ENCODE results near the gene APOBEC2.
A peak's percentile ranks its signal among the peaks of the same experiment; 100 is the strongest.
"Not testable (repeated sequence)": the region's sequence is repeated elsewhere in the genome, so short reads cannot be mapped to it uniquely, and the experiment has no call there.

The APOBEC2 gene

DNA sequence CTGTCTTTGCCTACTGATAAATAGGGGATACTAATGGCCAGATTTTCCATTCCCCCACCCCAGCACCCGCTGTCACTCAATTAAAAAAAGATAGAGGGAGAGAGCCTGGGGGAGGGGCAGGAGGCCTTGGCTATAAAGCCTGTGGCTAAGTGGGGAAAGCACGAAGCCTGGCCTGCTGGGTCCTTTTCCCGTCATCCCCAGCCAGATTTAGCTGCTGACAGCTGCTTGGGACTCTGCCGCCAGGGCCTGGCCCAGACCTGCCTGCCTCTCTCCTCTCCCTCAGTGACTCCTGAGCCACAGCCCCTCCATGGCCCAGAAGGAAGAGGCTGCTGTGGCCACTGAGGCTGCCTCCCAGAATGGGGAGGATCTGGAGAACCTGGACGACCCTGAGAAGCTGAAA is at the start of gene APOBEC2:
Gene APOBEC2, plus strand, starts transcription at position 162 of the 400 bp plus-strand sequence. Its CDS starts 146 bp downstream, at position 308.
- Mint-ChIP-seq H3K4me3 (peak within 1 kb of the TSS in 1 of 2 donors; percentile 7), H3K27ac (peak within 1 kb of the TSS; percentile 88), H3K27me3 (no peaks in the 10 kb centered on the region), H3K36me3 (peaks cover 27 to 47% of the 10 kb centered on the region in 2 donors), H3K9me3 (peaks cover 0 to 3% of the 10 kb centered on the region in 2 donors), H3K4me1 (peaks cover 18 to 23% of the 10 kb centered on the region in 2 donors)
- ATAC-seq (replicated peaks) (no peak), DNase-seq (no peak)

DNA sequence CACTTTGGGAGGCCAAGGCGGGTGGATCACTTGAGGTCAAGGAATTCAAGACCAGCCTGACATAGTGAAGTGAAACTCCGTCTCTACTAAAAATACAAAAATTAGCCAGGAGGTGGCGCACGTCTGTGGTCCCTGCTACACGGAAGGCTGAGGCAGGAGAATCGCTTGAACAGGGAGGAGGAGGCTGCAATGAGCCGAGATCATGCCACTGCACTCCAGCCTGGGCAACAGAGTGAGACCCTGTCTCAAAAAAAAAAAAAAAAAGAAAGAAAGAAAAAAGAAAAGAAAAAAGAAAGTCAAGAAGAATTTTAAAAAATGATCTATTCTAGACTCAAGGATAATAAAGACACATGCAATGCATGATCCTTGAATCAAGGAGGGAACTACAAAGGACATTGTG is 46.8 kb upstream of the APOBEC2 start:
- ATAC-seq (replicated peaks) = peak; percentile 79 to 89

DNA sequence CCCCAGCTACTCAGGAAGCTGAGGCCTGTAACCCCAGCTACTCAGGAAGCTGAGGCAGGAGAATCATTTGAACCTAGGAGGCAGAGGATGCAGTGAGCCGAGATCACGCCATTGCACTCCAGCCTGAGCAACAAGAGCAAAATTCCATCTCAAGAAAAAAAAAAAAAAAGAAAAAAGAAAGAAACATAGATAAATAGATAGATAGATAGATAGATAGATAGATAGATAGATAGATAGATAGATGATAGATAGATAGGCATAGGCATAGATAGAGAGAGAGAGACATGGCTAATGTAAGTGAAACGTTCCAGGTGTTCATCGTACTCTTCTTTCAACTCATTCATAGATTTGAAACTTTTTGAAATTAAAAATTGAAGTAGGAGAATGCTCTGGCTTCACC is 46.0 kb upstream of the APOBEC2 start:
- not testable (repeated sequence) for DNase-seq; H3K36me3 Mint-ChIP-seq; H3K9me3 Mint-ChIP-seq; ATAC-seq (replicated peaks); H3K4me1 Mint-ChIP-seq; H3K27ac Mint-ChIP-seq; H3K4me3 Mint-ChIP-seq
- peaks cover 16 to 23% of the 10 kb centered on the region in 2 donors for H3K27me3 Mint-ChIP-seq

More for the DNA sequence above, 46.8 kb upstream of the APOBEC2 start:
- not testable (repeated sequence) for H3K36me3 Mint-ChIP-seq, H3K9me3 Mint-ChIP-seq, H3K4me3 Mint-ChIP-seq, H3K4me1 Mint-ChIP-seq, H3K27ac Mint-ChIP-seq
- DNase-seq = peak; percentile 39
- H3K27me3 Mint-ChIP-seq = peaks cover 16 to 23% of the 10 kb centered on the region in 2 donors

DNA sequence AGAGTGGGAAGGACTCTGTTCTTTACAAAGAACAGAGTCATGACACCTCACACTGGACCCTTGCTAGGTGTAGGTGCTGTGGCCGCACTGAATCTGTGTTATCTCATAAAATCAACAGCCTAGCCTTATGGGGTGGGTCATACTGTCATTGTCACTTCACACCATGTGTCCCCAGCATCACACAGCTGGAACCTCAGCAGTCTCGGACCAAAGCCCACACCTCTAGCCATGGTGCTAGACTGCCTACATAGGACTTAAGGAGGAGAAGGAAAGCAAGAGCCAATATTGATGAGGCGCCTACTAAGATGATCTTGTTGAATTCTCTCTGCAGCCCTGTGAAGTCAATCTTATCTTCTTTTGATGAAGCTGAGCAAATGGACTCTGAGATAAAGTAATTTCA is 45.0 kb upstream of the APOBEC2 start:
- no peaks in the 10 kb centered on the region for H3K9me3 Mint-ChIP-seq
- peaks cover 13 to 18% of the 10 kb centered on the region in 2 donors for H3K27me3 Mint-ChIP-seq
- DNase-seq (no peak), ATAC-seq (replicated peaks) (no peak)
- H3K4me1 Mint-ChIP-seq = no peaks in the 10 kb centered on the region
- no peaks in the 10 kb centered on the region for H3K36me3 Mint-ChIP-seq
- H3K27ac Mint-ChIP-seq = no peak overlapping the region
- H3K4me3 Mint-ChIP-seq = no peak overlapping the region

DNA sequence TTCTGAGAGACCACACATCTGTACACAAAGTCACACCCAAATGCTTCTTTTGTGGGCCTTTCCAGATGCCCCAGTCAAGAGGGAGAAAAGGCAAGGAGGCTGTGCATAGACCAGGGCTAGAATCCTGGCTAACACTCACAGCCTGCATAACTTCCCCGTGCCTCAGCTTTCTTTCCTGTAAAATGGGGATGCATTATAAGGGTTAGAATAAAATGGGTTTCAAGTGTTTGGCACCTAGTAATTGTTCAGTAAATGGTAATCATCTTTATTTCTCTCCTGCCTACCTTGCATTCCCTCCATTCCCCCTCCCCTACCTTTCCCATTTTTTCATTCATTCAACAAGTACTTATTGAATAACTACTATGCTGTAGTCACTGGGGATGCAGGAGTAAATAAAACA is 43.3 kb upstream of the APOBEC2 start:
- H3K4me1 Mint-ChIP-seq = no peaks in the 10 kb centered on the region
- H3K9me3 Mint-ChIP-seq = no peaks in the 10 kb centered on the region
- ATAC-seq (replicated peaks) (no peak), DNase-seq (no peak)
- peaks cover under 1 to 5% of the 10 kb centered on the region in 2 donors for H3K27me3 Mint-ChIP-seq
- no peaks in the 10 kb centered on the region for H3K36me3 Mint-ChIP-seq
- H3K27ac Mint-ChIP-seq = no peak overlapping the region
- no peak overlapping the region for H3K4me3 Mint-ChIP-seq

DNA sequence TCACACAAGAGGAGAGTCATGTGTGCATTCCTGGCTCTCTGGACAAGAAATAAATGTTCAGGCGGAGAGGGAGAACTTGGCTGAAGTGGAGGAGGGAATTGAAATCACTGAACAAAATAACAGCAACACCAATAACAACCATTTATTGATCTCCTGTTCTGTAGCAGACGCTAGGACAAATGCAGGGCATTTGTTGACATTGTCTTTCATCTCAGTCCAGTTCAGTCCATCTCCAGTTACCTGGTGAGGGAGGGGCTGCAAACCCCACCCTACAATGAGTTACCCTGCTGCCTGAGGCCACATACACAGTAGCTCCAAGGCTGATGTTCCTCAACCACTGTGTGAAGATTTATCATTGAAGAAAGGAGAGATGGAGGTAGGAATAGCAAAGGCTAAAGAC is 41.3 kb upstream of the APOBEC2 start:
- Mint-ChIP-seq H3K36me3 (no peaks in the 10 kb centered on the region), H3K27me3 (peaks cover 0 to 4% of the 10 kb centered on the region in 2 donors), H3K27ac (no peak overlapping the region)

DNA sequence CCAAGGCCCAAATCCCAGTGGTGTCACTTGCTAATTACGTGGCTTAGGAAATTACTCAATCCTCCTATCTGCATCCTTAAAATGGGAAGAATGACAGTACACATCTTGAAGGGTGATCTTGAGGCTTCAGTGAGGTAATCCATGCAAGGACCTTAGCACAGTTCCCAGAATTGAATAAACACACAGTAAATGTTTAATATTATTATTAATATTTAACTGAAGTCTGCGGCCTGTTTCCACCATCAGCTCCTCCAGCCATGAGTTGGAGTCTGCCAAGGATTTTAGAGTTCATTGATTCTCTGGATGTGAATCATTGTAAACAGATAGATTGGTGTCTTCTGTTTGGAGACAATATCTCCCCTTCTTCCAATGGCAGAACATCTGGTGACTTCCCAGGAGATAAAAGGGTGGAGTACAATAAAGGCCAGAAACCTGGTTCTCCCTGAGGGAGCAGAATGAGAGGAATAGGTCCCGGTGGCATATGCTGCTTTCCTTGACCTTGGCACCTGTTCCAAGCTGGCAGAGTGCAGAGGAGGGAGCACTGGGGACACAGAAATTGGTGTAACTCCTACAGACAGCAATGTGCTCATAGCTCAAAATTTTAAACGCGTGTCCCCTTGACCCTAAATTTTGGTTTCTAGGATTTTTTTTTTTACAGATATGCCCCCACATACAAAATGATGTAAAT is 39.4 kb upstream of the APOBEC2 start:
- Mint-ChIP-seq H3K4me1 (no peaks in the 10 kb centered on the region), H3K9me3 (peaks cover 0 to 2% of the 10 kb centered on the region in 2 donors), H3K27me3 (peaks cover 0 to 8% of the 10 kb centered on the region in 2 donors), H3K4me3 (no peak overlapping the region), H3K27ac (no peak overlapping the region), H3K36me3 (peaks cover 3 to 4% of the 10 kb centered on the region in 2 donors)
- ATAC-seq (replicated peaks) (no peak), DNase-seq (no peak)

More for the DNA sequence above, 41.3 kb upstream of the APOBEC2 start:
- ATAC-seq (replicated peaks) (no peak), DNase-seq (no peak)
- no peaks in the 10 kb centered on the region for H3K9me3 Mint-ChIP-seq
- H3K4me3 Mint-ChIP-seq = no peak overlapping the region
- H3K4me1 Mint-ChIP-seq = no peaks in the 10 kb centered on the region

DNA sequence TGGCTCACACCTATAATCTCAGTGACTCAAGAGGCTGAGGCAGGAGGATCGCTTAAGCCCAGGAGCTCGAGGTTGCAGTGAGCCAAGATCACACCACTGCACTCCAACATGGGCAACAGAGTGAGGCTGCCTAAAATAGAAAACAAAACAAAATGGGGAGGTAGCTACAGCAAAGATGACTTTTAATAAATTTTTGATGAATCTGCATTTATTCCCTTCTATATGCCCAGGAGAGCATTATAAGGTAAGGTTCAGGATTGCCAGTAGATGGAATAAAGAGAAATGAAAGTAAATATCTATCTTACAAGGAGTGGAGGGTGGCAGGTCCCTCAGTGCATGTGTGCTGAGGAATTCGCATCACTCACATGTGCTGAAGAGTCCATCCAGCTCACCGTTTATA is 38.2 kb upstream of the APOBEC2 start:
- ATAC-seq (replicated peaks) = no peak
- Mint-ChIP-seq H3K27me3 (peaks cover 0 to 8% of the 10 kb centered on the region in 2 donors), H3K4me1 (no peaks in the 10 kb centered on the region), H3K27ac (no peak overlapping the region), H3K36me3 (peaks cover 3 to 4% of the 10 kb centered on the region in 2 donors), H3K4me3 (no peak overlapping the region), H3K9me3 (peaks cover 0 to 2% of the 10 kb centered on the region in 2 donors)
- no peak for DNase-seq

DNA sequence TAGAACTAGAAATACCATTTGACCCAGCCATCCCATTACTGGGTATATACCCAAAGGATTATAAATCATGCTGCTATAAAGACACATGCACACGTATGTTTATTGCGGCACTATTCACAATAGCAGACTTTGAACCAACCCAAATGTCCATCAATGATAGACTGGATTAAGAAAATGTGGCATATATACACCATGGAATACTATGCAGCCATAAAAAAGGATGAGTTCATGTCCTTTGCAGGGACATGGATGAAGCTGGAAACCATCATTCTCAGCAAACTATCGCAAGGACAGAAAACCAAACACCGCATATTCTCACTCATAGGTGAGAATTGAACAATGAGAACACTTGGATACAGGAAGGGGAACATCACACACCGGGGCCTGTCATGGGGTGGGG is 37.1 kb upstream of the APOBEC2 start:
- not testable (repeated sequence) for H3K27ac Mint-ChIP-seq; DNase-seq; H3K9me3 Mint-ChIP-seq; H3K36me3 Mint-ChIP-seq; ATAC-seq (replicated peaks); H3K4me1 Mint-ChIP-seq; H3K4me3 Mint-ChIP-seq; H3K27me3 Mint-ChIP-seq

DNA sequence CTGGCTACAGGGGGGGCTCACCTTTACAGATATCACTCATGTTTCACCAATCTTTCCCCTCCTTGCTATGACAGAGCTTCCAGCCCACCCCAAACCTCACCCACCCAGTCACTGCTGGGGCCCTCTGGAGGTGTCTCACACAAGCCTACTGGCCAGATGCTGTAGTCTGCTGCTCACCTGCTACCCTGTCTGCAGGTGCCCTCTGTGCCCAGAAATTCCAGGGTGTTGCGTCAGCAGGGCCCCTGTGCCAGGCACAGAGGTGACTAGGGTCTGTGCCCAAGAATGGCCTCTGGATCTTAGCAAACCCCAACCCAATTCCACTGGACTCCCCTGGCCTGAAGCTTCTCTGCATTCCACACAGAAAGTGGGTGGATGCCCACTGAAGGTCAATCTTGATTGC is 35.3 kb upstream of the APOBEC2 start:
- Mint-ChIP-seq H3K27me3 (peaks cover 0 to 4% of the 10 kb centered on the region in 2 donors), H3K4me3 (no peak overlapping the region), H3K36me3 (peaks cover 3 to 4% of the 10 kb centered on the region in 2 donors), H3K27ac (no peak overlapping the region), H3K9me3 (peaks cover 0 to 5% of the 10 kb centered on the region in 2 donors), H3K4me1 (no peaks in the 10 kb centered on the region)
- ATAC-seq (replicated peaks) (no peak), DNase-seq (no peak)

DNA sequence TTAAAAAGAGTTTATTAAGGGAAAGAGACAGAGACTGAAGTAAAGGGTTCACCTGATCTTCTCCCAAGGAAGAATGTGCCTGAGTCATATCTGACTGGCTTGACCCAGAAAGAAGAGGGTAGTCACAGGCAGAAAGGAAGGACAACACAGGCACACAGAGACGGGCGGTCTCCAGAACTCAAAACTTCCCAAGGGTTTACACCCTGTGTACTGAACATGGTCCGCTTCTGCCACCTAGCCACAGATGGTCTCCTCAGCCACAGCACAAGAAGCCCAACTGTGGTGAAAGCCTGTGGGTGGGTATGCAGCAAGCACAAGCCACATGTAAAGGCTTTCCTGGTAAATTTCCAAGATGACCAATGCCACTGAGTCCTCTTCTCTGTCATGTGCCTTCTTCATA is 31.2 kb upstream of the APOBEC2 start:
- DNase-seq = no peak
- H3K27ac Mint-ChIP-seq = no peak overlapping the region
- H3K9me3 Mint-ChIP-seq = peaks cover 0 to 5% of the 10 kb centered on the region in 2 donors
- no peak for ATAC-seq (replicated peaks)
- H3K27me3 Mint-ChIP-seq = peaks cover 0 to 4% of the 10 kb centered on the region in 2 donors
- peaks cover 0 to 2% of the 10 kb centered on the region in 2 donors for H3K4me1 Mint-ChIP-seq
- peaks cover 3 to 4% of the 10 kb centered on the region in 2 donors for H3K36me3 Mint-ChIP-seq
- no peak overlapping the region for H3K4me3 Mint-ChIP-seq

DNA sequence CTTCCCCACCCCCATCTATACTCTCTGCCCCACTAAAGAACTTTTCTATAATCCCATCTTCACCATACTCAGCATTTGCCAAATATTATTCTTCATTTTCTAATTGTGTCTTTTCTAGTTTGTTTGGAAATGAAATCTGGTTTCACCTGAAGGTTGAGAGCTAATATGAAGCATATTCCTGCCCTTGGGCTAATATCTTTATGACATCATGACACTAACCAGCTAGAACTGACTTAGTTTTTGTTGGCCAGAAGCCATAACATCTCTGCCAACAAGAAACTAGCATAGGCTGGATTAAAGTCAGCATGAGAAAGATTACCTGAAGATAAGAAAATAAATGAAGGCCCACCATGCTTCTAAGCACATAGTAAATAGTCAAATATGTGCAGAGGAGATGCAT is 30.7 kb upstream of the APOBEC2 start:
- ATAC-seq (replicated peaks) = no peak
- H3K27ac Mint-ChIP-seq = no peak overlapping the region
- H3K9me3 Mint-ChIP-seq = peaks cover 0 to 5% of the 10 kb centered on the region in 2 donors
- peaks cover 0 to 4% of the 10 kb centered on the region in 2 donors for H3K27me3 Mint-ChIP-seq
- H3K4me3 Mint-ChIP-seq = no peak overlapping the region
- peaks cover 4 to 5% of the 10 kb centered on the region in 2 donors for H3K4me1 Mint-ChIP-seq
- DNase-seq = no peak
- H3K36me3 Mint-ChIP-seq = peaks cover 3 to 4% of the 10 kb centered on the region in 2 donors

DNA sequence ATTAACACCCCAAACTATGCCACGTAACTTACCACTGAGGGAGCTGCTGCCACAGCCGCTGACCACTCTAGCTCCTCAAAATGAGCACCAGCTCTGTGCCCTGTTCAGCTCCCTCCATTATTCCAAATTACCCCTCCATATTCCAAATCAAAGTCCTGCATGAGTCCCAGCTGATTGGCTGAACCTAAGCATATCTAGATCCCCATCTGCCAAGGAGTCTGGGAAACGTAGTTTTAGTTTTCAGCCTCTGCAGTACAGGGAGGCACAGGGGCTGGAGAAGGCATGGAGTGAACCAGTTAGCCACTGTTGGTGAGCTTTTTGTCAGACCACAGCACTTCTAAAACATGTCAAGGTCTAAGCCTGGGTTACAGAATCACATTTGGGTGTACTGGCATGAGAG is 29.9 kb upstream of the APOBEC2 start:
- peaks cover 3% of the 10 kb centered on the region in 2 donors for H3K36me3 Mint-ChIP-seq
- ATAC-seq (replicated peaks) (no peak), DNase-seq (no peak)
- peaks cover 0 to 5% of the 10 kb centered on the region in 2 donors for H3K9me3 Mint-ChIP-seq
- H3K27me3 Mint-ChIP-seq = peaks cover 0 to 3% of the 10 kb centered on the region in 2 donors
- H3K4me3 Mint-ChIP-seq = no peak overlapping the region
- peaks cover 12% of the 10 kb centered on the region in 2 donors for H3K4me1 Mint-ChIP-seq
- H3K27ac Mint-ChIP-seq = no peak overlapping the region

DNA sequence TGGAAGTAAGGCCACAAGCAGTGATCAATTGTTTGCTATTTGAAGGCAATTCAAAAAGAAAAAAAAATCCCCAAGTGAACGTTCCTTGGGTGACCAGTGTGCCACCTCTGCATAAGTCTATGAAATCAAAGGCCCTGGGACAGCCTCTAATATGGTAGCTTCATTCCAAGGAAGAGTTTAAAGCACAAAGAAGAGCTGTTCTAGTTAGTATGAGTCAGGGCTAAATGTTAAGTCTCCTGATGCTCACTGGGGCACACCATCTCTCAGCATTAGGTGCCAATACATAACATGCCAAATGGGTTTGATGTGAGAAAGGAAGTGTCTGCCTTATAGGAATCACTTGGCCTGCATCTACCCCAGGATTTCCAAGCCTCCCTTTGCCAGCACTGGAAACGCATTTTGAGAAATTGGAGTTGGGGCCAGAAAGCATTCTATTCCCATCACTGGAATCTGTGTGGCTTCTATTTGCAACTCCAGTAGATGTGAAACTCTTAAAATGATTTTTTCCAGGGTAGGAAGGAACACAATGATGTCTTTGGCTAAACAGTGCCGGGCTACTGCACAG is 27.0 kb upstream of the APOBEC2 start:
- no peak for ATAC-seq (replicated peaks)
- Mint-ChIP-seq H3K27ac (no peak overlapping the region), H3K36me3 (no peaks in the 10 kb centered on the region), H3K9me3 (no peaks in the 10 kb centered on the region), H3K4me1 (peaks cover 19 to 27% of the 10 kb centered on the region in 2 donors), H3K4me3 (no peak overlapping the region), H3K27me3 (no peaks in the 10 kb centered on the region)
- DNase-seq = no peak

DNA sequence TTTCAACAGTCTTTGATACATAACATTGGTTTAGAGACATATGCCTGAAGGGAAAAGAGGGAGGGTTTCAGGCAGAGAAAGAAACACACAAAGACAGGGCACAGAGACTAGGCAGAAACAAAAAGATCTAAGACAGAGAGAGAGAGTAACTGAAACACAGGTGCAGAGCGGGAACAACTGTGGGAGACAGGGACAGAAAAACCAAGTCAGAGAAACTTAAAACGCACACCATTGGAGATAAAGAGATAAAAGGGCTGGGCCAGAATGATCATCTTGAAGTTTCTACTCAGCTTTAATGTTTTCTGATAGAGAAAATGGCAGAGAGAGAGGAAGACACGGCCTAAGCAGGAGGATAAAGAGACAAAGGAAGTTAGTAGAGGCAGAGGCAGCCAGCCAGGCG is 25.8 kb upstream of the APOBEC2 start:
- DNase-seq (no peak), ATAC-seq (replicated peaks) (no peak)
- Mint-ChIP-seq H3K27me3 (no peaks in the 10 kb centered on the region), H3K27ac (peak overlapping the region; percentile 88), H3K4me1 (peaks cover 20 to 30% of the 10 kb centered on the region in 2 donors), H3K4me3 (peak overlapping the region; percentile 84 to 91), H3K36me3 (no peaks in the 10 kb centered on the region), H3K9me3 (no peaks in the 10 kb centered on the region)

Data from stimulated activated naive B cell treated with anti-CD40 and anti-IgM and Interleukin-4, amounts not matched to agents 10 μg/mL and 1 μg/mL and 100 μg/mL, for 72 hours (primary cell).